Measurements from ENCODE around the gene LTB4R. TPM values are rescaled to one million over a fixed set of nuclear protein-coding genes. Genes with fewer than 3 reads are reported as not detected.
A peak's percentile ranks its signal among the peaks of the same experiment; 100 is the strongest.
"Not testable (repeated sequence)": the region's sequence is repeated elsewhere in the genome, so short reads cannot be mapped to it uniquely, and the experiment has no call there.

LTB4R gene
- total RNA-seq, 1 donor from 2014 or later: 1.4 TPM

GRCh38 chr14:24343795-24344660 is 32.7 kb downstream of the LTB4R start:
- DNase-seq (ENCODE audit: low spot score): no peak

GRCh38 chr14:24347134-24347533 is 35.8 kb downstream of the LTB4R start:
- DNase-seq (ENCODE audit: low spot score): no peak

- DNase-seq (ENCODE audit: low spot score): no peak
Measured at GRCh38 chr14:24348186-24348585, 36.9 kb downstream of the LTB4R start.

GRCh38 chr14:24349742-24350141 is 38.4 kb downstream of the LTB4R start:
- DNase-seq (ENCODE audit: low spot score): no peak

- no peak for DNase-seq (ENCODE audit: low spot score)
Measured at GRCh38 chr14:24351517-24351916, 40.2 kb downstream of the LTB4R start.

- DNase-seq (ENCODE audit: low spot score): no peak
Measured at GRCh38 chr14:24353559-24354481, 42.5 kb downstream of the LTB4R start.

- DNase-seq (ENCODE audit: low spot score): not testable (repeated sequence)
Measured at GRCh38 chr14:24354482-24354825, 43.2 kb downstream of the LTB4R start.

GRCh38 chr14:24355009-24355408 is 43.7 kb downstream of the LTB4R start:
- no peak for DNase-seq (ENCODE audit: low spot score)

GRCh38 chr14:24356208-24356607 is 44.9 kb downstream of the LTB4R start:
- DNase-seq (ENCODE audit: low spot score): no peak

GRCh38 chr14:24360281-24360680 is 49.0 kb downstream of the LTB4R start:
- DNase-seq (ENCODE audit: low spot score): no peak

GRCh38 chr14:24361326-24361725 is 50.0 kb downstream of the LTB4R start:
- DNase-seq (ENCODE audit: low spot score): no peak

GRCh38 chr14:24362241-24362960 is 51.1 kb downstream of the LTB4R start:
- no peak for DNase-seq (ENCODE audit: low spot score)

GRCh38 chr14:24363401-24363800 is 52.1 kb downstream of the LTB4R start:
- no peak for DNase-seq (ENCODE audit: low spot score)

GRCh38 chr14:24364841-24365240 is 53.5 kb downstream of the LTB4R start:
- DNase-seq (ENCODE audit: low spot score): no peak

- peak; percentile 93 for DNase-seq (ENCODE audit: low spot score)
Measured at GRCh38 chr14:24365600-24366412, 54.5 kb downstream of the LTB4R start.

- DNase-seq (ENCODE audit: low spot score): no peak
Measured at GRCh38 chr14:24366413-24366720, 55.1 kb downstream of the LTB4R start.

- peak; percentile 98 for DNase-seq (ENCODE audit: low spot score)
Measured at GRCh38 chr14:24366721-24367513, 55.6 kb downstream of the LTB4R start.
